ENCODE data around the gene ENTPD8.

GRCh38 chr9:137462396-137462985 lies 21.3 kb upstream of the ENTPD8 start:
- TF ChIP-seq CTCF (IDR thresholded peaks at IDR 0.05): no peak
- TF ChIP-seq POLR2A (IDR thresholded peaks at IDR 0.05): no peak

Measured in uterus (tissue), 2 donors.